Kidney (tissue), 14 donors: ENCODE data around the gene EPSTI1. TPM values are rescaled to one million over a fixed set of nuclear protein-coding genes. Genes with fewer than 3 reads are reported as not detected.

ENCODE experiments used
- DNase-seq, 5 donors: peaks; one replicate each; pipeline ENCODE4 v3.0.0-alpha.2; 2013 to 2020
- FAIRE-seq: peaks from 2 replicates; lab custom pipeline; 2012; peaks lifted over from hg19 to GRCh38; lab: Jason Lieb, UNC
- H3K27ac ChIP-seq, 2 donors: one replicate each; pipeline ENCODE4 v1.7.0; 2013; ENCODE audit warnings: low read depth in 2 of 2, low read length in 2 of 2, inconsistent platforms in 1 of 2
- H3K27me3 ChIP-seq: one replicate; pipeline ENCODE4 v1.7.1; 2013; ENCODE audit warnings: low read length, inconsistent platforms; ENCODE audit not compliant: control insufficient read depth, insufficient read depth
- H3K36me3 ChIP-seq, 3 donors: one replicate each; pipeline versions ENCODE4 v1.7.0 to v1.7.1; 2013; ENCODE audit warnings: low read length in 3 of 3, control low read depth in 1 of 3, inconsistent platforms in 1 of 3; ENCODE audit not compliant: insufficient read depth in 3 of 3, control insufficient read depth in 2 of 3
- H3K4me1 ChIP-seq, 3 donors: one replicate each; pipeline versions ENCODE4 v1.7.0 to v1.7.1; 2013; ENCODE audit warnings: low read length in 3 of 3, inconsistent platforms in 1 of 3, low read depth in 1 of 3; ENCODE audit not compliant: control insufficient read depth in 2 of 3, insufficient read depth in 2 of 3
- H3K4me3 ChIP-seq, 3 donors: one replicate each; pipeline versions ENCODE4 v1.7.0 to v1.8.1; 2013; ENCODE audit warnings: low read length in 3 of 3, control low read depth in 1 of 3, inconsistent platforms in 1 of 3
- H3K9ac ChIP-seq, 3 donors: one replicate each; pipeline versions ENCODE4 v1.7.0 to v1.7.1; 2013; ENCODE audit warnings: low read length in 3 of 3, control low read depth in 1 of 3, inconsistent platforms in 1 of 3
- H3K9me3 ChIP-seq, 3 donors: one replicate each; pipeline versions ENCODE4 v1.7.0 to v1.7.1; 2013; ENCODE audit warnings: low read length in 3 of 3, control low read depth in 1 of 3, inconsistent platforms in 1 of 3; ENCODE audit not compliant: control insufficient read depth in 2 of 3, insufficient read depth in 1 of 3
- CTCF ChIP-seq: IDR thresholded peaks from 3 replicates; pipeline ENCODE4 v1.5.1; 2012; ENCODE audit warnings: mild to moderate bottlenecking, moderate library complexity, borderline replicate concordance; ENCODE audit not compliant: insufficient read depth; ENCODE audit errors: extremely low read depth
- intact Hi-C: fragments of 100-400 bp; cut with DNase I; formaldehyde crosslinking; loops from one replicate; pipeline ENCODE4 v1.11.1; 2022
- polyA plus RNA-seq: library from polyadenylated mRNA; stranded (reverse); fragments of 350-450 nt; fragmentation: Illumina TruSeq; extraction: RNeasy Lipid Tissue Mini Kit (QIAGEN cat#74804); gene quantifications from one replicate; pipeline ENCODE4 v1.2.3, GENCODE V29; 2014; ENCODE audit warnings: low read depth, low replicate concordance; ENCODE audit not compliant: insufficient read depth
- total RNA-seq: library from RNA; stranded (reverse); fragmentation: NEBNext Ultra II Directional; extraction: Animal tissue kit (Norgen Biotek cat#: 25700); gene quantifications from one replicate; pipeline ENCODE4 v1.2.1, GENCODE V29; 2021
- donor health status: control.
- donor health status: control.
- donor health status: control.
- donor health status: control.
- donor health status: control.
- donor health status: DM: yes; HTN: yes; CAD: no.
- donor health status: Normal renal cell carcinoma (clear cell type).

The EPSTI1 gene
- total and polyA plus RNA-seq, 2 donors from 2014 or later = 11.2 to 12.2 TPM

- FAIRE-seq (no peak), DNase-seq (no peak)
- no peak for TF ChIP-seq CTCF
- intact Hi-C loops = no loop called here
- no peak overlapping the region for H3K4me3 ChIP-seq
- no peaks in the 10 kb centered on the region for H3K27me3 ChIP-seq
- no peak overlapping the region for H3K27ac ChIP-seq
- no peaks in the 10 kb centered on the region for H3K4me1 ChIP-seq
- no peak overlapping the region for H3K9ac ChIP-seq
- H3K9me3 ChIP-seq = no peaks in the 10 kb centered on the region
- H3K36me3 ChIP-seq = no peaks in the 10 kb centered on the region
Observed at GRCh38 chr13:43020794-43021193, 28.8 kb upstream of the EPSTI1 start.

DNA sequence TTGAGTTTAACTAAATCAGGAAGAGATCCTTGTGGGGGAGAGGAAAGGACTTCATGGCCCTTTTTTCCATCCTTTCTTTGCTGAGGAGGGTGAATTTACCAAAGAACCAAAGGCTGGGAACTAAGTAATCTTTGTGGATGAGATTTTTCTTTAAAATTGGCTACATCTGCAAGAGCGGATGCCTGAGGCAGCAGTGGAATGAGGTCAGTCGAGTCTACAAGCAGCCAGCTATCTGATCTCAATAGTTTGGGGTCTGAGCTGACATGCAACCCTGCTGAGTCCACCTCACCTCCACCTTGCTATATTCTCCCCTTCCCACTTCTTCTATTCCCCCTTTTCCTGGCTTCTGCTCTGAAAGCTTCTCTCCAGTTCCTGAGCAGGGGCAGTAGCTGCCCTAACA is 27.8 kb upstream of the EPSTI1 start:
- DNase-seq (no peak), FAIRE-seq (no peak)
- intact Hi-C loops = no loop called here
- H3K9me3 ChIP-seq = no peaks in the 10 kb centered on the region
- H3K9ac ChIP-seq = no peak overlapping the region
- no peaks in the 10 kb centered on the region for H3K4me1 ChIP-seq
- no peak for TF ChIP-seq CTCF
- no peak overlapping the region for H3K4me3 ChIP-seq
- no peaks in the 10 kb centered on the region for H3K36me3 ChIP-seq
- H3K27me3 ChIP-seq = no peaks in the 10 kb centered on the region
- H3K27ac ChIP-seq = no peak overlapping the region

GRCh38 chr13:43016226-43016625 is 24.2 kb upstream of the EPSTI1 start:
- Histone ChIP-seq H3K9me3 (no peaks in the 10 kb centered on the region), H3K9ac (no peak overlapping the region), H3K4me1 (no peaks in the 10 kb centered on the region), H3K36me3 (no peaks in the 10 kb centered on the region), H3K27ac (no peak overlapping the region), H3K4me3 (no peak overlapping the region), H3K27me3 (no peaks in the 10 kb centered on the region)
- no peak for FAIRE-seq
- no peak for TF ChIP-seq CTCF
- intact Hi-C loops = no loop called here
- DNase-seq = no peak

DNA sequence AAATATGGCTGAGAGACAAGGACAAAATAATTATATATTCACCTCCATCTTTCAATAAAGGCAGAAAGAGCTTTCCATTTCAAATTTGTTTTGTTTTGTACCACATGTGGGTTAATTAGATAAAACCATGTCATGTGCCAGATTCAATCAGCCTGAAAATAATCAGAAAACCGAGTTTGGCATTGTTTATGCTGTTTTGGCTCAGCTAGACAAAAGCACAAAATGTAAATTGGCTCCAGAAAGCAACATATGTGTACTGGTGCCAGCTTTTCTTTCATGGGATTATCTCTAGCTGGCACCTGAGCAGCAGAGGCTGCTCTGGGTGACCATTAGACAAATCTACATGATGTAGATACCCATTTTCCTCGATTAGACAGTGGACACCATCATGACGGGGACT is 22.1 kb upstream of the EPSTI1 start:
- H3K9ac ChIP-seq = no peak overlapping the region
- H3K4me1 ChIP-seq = no peaks in the 10 kb centered on the region
- H3K36me3 ChIP-seq = no peaks in the 10 kb centered on the region
- FAIRE-seq = no peak
- no peaks in the 10 kb centered on the region for H3K27me3 ChIP-seq
- no peaks in the 10 kb centered on the region for H3K9me3 ChIP-seq
- H3K4me3 ChIP-seq = no peak overlapping the region
- intact Hi-C loops = no loop called here
- DNase-seq = no peak
- TF ChIP-seq CTCF = no peak
- no peak overlapping the region for H3K27ac ChIP-seq
